Measurements from ENCODE around the gene RDH5.

GRCh38 chr12:55728939-55729818 is 9.0 kb downstream of the RDH5 start, which contains the start of gene CD63:
- TF ChIP-seq EZH2 (IDR thresholded peaks at IDR 0.05) (no peak), CTCF (IDR thresholded peaks at IDR 0.05) (no peak), EZH2phosphoT487 (IDR thresholded peaks at IDR 0.05) (no peak)

Measured in neural progenitor cell (in vitro differentiated cells).